ENCODE results near the gene MED29.

Gene MED29

GRCh38 chr19:39356647-39357046, 34.5 kb upstream of the MED29 start:
- no peak overlapping the region for H3K27ac ChIP-seq (ENCODE audit: low read depth, low read length)
- no peak overlapping the region for H3K4me3 ChIP-seq (ENCODE audit: low read length)
- no peaks in the 10 kb centered on the region for H3K4me1 ChIP-seq (ENCODE audit: control insufficient read depth, insufficient read depth, low read length)
- peaks cover 39% of the 10 kb centered on the region for H3K36me3 ChIP-seq (ENCODE audit: control insufficient read depth, insufficient read depth, low read length)
- H3K27me3 ChIP-seq (ENCODE audit: control insufficient read depth, insufficient read depth, low read length), result no peaks in the 10 kb centered on the region
- H3K9ac ChIP-seq (ENCODE audit: low read length), result no peak overlapping the region

GRCh38 chr19:39359026-39359425, 32.2 kb upstream of the MED29 start:
- no peak overlapping the region for H3K4me3 ChIP-seq (ENCODE audit: low read length)
- no peaks in the 10 kb centered on the region for H3K27me3 ChIP-seq (ENCODE audit: control insufficient read depth, insufficient read depth, low read length)
- peaks cover 45% of the 10 kb centered on the region for H3K36me3 ChIP-seq (ENCODE audit: control insufficient read depth, insufficient read depth, low read length)
- no peak overlapping the region for H3K9ac ChIP-seq (ENCODE audit: low read length)
- H3K27ac ChIP-seq (ENCODE audit: low read depth, low read length), result no peak overlapping the region
- H3K4me1 ChIP-seq (ENCODE audit: control insufficient read depth, insufficient read depth, low read length), result peaks cover 10% of the 10 kb centered on the region

- Histone ChIP-seq H3K9ac (ENCODE audit: low read length) (no peak overlapping the region), H3K27ac (ENCODE audit: low read depth, low read length) (no peak overlapping the region)
Measured at GRCh38 chr19:39360599-39360998, 30.6 kb upstream of the MED29 start.

DNA sequence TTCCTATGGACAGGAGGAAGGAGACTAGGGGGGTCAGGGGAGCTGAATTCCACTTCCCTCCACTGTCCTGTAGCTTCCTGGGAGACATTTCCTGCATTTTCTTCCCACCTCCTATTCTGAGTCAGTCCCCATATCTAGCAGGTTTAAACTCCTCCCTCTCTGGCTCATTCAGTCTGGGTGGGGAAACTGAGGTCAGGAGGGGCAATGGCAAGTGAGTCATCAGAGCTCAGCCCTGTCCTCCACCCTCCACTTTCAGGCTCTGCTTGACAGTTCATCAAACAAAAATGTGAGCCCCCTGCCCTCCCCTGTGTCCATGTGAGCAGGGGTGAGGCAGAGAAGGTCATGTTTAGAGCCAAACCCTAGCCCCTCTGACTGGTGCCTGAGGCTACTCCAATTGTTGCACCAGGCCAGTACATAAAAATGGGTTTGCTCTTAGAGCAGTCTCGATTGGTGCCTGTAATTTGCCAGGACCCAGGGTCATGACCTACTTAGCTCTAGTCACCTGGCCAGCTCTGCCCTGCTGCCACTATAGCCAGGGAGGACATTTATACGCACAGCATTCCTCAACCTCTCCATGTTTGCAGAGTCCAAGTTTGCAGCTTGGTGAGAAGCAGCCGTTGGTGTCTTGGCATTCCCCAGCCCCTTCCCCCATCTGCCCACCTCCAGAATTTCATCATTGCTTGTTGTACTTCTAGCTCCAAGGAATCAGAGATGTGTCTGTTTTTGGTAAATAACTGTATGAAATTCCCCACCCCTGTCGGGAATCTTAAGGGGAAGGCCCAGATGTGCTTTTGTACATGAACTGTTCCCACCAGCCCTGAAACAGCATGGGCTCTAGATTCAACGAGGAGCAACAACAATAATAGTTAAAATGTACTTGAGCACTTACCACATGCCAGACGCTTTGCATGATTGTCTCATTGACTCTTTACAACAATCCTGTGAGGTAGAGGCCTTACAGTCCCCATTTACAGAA, 28.2 kb upstream of the MED29 start:
- no peak overlapping the region for H3K4me3 ChIP-seq (ENCODE audit: low read length)
- H3K4me1 ChIP-seq (ENCODE audit: control insufficient read depth, insufficient read depth, low read length), result peaks cover 10% of the 10 kb centered on the region
- H3K27me3 ChIP-seq (ENCODE audit: control insufficient read depth, insufficient read depth, low read length), result no peaks in the 10 kb centered on the region
- peaks cover 26% of the 10 kb centered on the region for H3K36me3 ChIP-seq (ENCODE audit: control insufficient read depth, insufficient read depth, low read length)
- H3K27ac ChIP-seq (ENCODE audit: low read depth, low read length), result peak overlapping the region; percentile 41
- H3K9ac ChIP-seq (ENCODE audit: low read length), result no peak overlapping the region

More at GRCh38 chr19:39360599-39360998, 30.6 kb upstream of the MED29 start:
- H3K36me3 ChIP-seq (ENCODE audit: control insufficient read depth, insufficient read depth, low read length), result peaks cover 41% of the 10 kb centered on the region
- H3K27me3 ChIP-seq (ENCODE audit: control insufficient read depth, insufficient read depth, low read length), result no peaks in the 10 kb centered on the region
- H3K4me1 ChIP-seq (ENCODE audit: control insufficient read depth, insufficient read depth, low read length), result peaks cover 10% of the 10 kb centered on the region
- no peak overlapping the region for H3K4me3 ChIP-seq (ENCODE audit: low read length)

GRCh38 chr19:39363901-39364457, 27.2 kb upstream of the MED29 start:
- H3K9ac ChIP-seq (ENCODE audit: low read length), result no peak overlapping the region
- H3K27ac ChIP-seq (ENCODE audit: low read depth, low read length), result peak overlapping the region; percentile 41
- H3K36me3 ChIP-seq (ENCODE audit: control insufficient read depth, insufficient read depth, low read length), result peaks cover 24% of the 10 kb centered on the region

GRCh38 chr19:39365531-39365930, 25.6 kb upstream of the MED29 start:
- no peak overlapping the region for H3K4me3 ChIP-seq (ENCODE audit: low read length)
- peaks cover 10% of the 10 kb centered on the region for H3K4me1 ChIP-seq (ENCODE audit: control insufficient read depth, insufficient read depth, low read length)
- no peak overlapping the region for H3K27ac ChIP-seq (ENCODE audit: low read depth, low read length)
- H3K27me3 ChIP-seq (ENCODE audit: control insufficient read depth, insufficient read depth, low read length), result no peaks in the 10 kb centered on the region
- no peak overlapping the region for H3K9ac ChIP-seq (ENCODE audit: low read length)
- peaks cover 29% of the 10 kb centered on the region for H3K36me3 ChIP-seq (ENCODE audit: control insufficient read depth, insufficient read depth, low read length)

More at GRCh38 chr19:39363901-39364457, 27.2 kb upstream of the MED29 start:
- Histone ChIP-seq H3K4me3 (ENCODE audit: low read length) (no peak overlapping the region), H3K4me1 (ENCODE audit: control insufficient read depth, insufficient read depth, low read length) (peaks cover 10% of the 10 kb centered on the region), H3K27me3 (ENCODE audit: control insufficient read depth, insufficient read depth, low read length) (no peaks in the 10 kb centered on the region)

GRCh38 chr19:39369200-39369599, 22.0 kb upstream of the MED29 start:
- Histone ChIP-seq H3K4me1 (ENCODE audit: control insufficient read depth, insufficient read depth, low read length) (peaks cover 16% of the 10 kb centered on the region), H3K36me3 (ENCODE audit: control insufficient read depth, insufficient read depth, low read length) (peaks cover 21% of the 10 kb centered on the region), H3K9ac (ENCODE audit: low read length) (no peak overlapping the region), H3K27ac (ENCODE audit: low read depth, low read length) (no peak overlapping the region), H3K27me3 (ENCODE audit: control insufficient read depth, insufficient read depth, low read length) (no peaks in the 10 kb centered on the region), H3K4me3 (ENCODE audit: low read length) (no peak overlapping the region)

- Histone ChIP-seq H3K27ac (ENCODE audit: low read depth, low read length) (no peak overlapping the region), H3K4me3 (ENCODE audit: low read length) (no peak overlapping the region), H3K4me1 (ENCODE audit: control insufficient read depth, insufficient read depth, low read length) (peaks cover 16% of the 10 kb centered on the region), H3K9ac (ENCODE audit: low read length) (no peak overlapping the region), H3K36me3 (ENCODE audit: control insufficient read depth, insufficient read depth, low read length) (peaks cover 29% of the 10 kb centered on the region), H3K27me3 (ENCODE audit: control insufficient read depth, insufficient read depth, low read length) (no peaks in the 10 kb centered on the region)
Measured at GRCh38 chr19:39370735-39371134, 20.4 kb upstream of the MED29 start.

- Histone ChIP-seq H3K27ac (ENCODE audit: low read depth, low read length) (peak overlapping the region; percentile 91), H3K4me1 (ENCODE audit: control insufficient read depth, insufficient read depth, low read length) (peaks cover 16% of the 10 kb centered on the region), H3K36me3 (ENCODE audit: control insufficient read depth, insufficient read depth, low read length) (peaks cover 37% of the 10 kb centered on the region), H3K27me3 (ENCODE audit: control insufficient read depth, insufficient read depth, low read length) (no peaks in the 10 kb centered on the region), H3K9ac (ENCODE audit: low read length) (no peak overlapping the region), H3K4me3 (ENCODE audit: low read length) (peak overlapping the region; percentile 9)
Measured at GRCh38 chr19:39372047-39372802, 19.0 kb upstream of the MED29 start.

DNA sequence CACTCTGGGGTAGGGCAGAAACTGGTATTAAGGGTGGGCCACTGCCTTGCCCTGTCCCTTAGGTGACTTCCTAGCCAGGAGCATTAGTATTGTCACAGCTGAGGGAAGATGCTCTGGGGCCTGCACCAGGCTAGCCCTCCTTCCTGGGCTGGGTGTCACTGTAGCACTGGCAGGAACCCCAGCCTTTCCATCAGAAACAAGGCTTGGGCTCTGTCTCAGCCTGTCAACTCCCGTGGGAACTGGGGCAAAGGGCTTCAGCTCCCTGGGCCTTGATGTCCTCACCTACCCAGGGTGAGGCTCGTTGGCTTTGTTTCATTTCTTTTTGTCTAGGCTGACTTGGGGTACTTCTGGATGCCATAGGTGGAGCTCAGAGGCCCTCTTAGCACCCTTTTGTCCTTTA, 18.2 kb upstream of the MED29 start:
- peaks cover 44% of the 10 kb centered on the region for H3K36me3 ChIP-seq (ENCODE audit: control insufficient read depth, insufficient read depth, low read length)
- H3K4me1 ChIP-seq (ENCODE audit: control insufficient read depth, insufficient read depth, low read length), result peaks cover 16% of the 10 kb centered on the region
- H3K9ac ChIP-seq (ENCODE audit: low read length), result no peak overlapping the region
- H3K27ac ChIP-seq (ENCODE audit: low read depth, low read length), result peak overlapping the region; percentile 91
- H3K27me3 ChIP-seq (ENCODE audit: control insufficient read depth, insufficient read depth, low read length), result no peaks in the 10 kb centered on the region
- H3K4me3 ChIP-seq (ENCODE audit: low read length), result no peak overlapping the region

DNA sequence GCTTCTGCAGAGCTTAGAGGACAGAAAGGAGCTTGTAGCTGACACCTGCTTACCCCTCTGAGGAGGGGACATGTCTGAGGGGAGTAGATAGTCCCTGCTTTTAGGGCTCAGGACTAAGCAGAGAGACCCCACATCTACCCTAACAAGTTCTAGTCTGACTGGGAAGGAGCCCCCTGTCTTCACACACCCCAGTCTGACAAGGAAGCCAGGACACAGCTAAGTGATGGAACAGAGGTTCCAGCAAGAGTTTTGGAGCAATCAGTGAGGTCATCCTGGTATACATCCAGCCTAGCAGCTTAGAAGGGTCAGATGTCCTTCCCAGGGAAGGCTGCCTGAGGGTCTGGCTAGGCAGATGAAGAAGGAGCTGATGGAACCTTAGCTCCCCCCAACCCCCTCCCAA, 15.2 kb upstream of the MED29 start:
- Histone ChIP-seq H3K27ac (ENCODE audit: low read depth, low read length) (no peak overlapping the region), H3K36me3 (ENCODE audit: control insufficient read depth, insufficient read depth, low read length) (peaks cover 45% of the 10 kb centered on the region)

More for the DNA sequence above, 15.2 kb upstream of the MED29 start:
- no peak overlapping the region for H3K4me3 ChIP-seq (ENCODE audit: low read length)
- peaks cover 16% of the 10 kb centered on the region for H3K4me1 ChIP-seq (ENCODE audit: control insufficient read depth, insufficient read depth, low read length)
- H3K9ac ChIP-seq (ENCODE audit: low read length), result no peak overlapping the region
- no peaks in the 10 kb centered on the region for H3K27me3 ChIP-seq (ENCODE audit: control insufficient read depth, insufficient read depth, low read length)
